Activated naive CD4-positive, alpha-beta T cell treated with anti-CD3 and anti-CD28 coated beads for 36 hours (primary cell): ENCODE measurements around the gene GPC4. TPM values are rescaled to one million over a fixed set of nuclear protein-coding genes. Genes with fewer than 3 reads are reported as not detected.
"Not testable (repeated sequence)": the region's sequence is repeated elsewhere in the genome, so short reads cannot be mapped to it uniquely, and the experiment has no call there.

Source experiments
- CTCF ChIA-PET: fragments of 350-600 bp; sonication (Branson Sonifier 250); formaldehyde crosslinking; loops from one replicate; lab custom pipeline; 2021; ENCODE audit warnings: antibody characterized with exemption; lab: Charles Lee
- DNase-seq: peaks from one replicate; pipeline ENCODE4 v3.0.0-alpha.2; 2020
- H3K27ac Mint-ChIP-seq: one replicate; pipeline ENCODE4 v1.8.0; 2021; ENCODE audit warnings: mild to moderate bottlenecking, mixed read lengths
- H3K27me3 Mint-ChIP-seq: one replicate; pipeline ENCODE4 v1.8.0; 2021; ENCODE audit warnings: low read depth, mixed read lengths
- H3K36me3 Mint-ChIP-seq: one replicate; pipeline ENCODE4 v1.8.0; 2021; ENCODE audit warnings: low read depth, mixed read lengths
- H3K4me1 Mint-ChIP-seq: one replicate; pipeline ENCODE4 v1.8.0; 2021; ENCODE audit warnings: low read depth, mixed read lengths
- H3K4me3 Mint-ChIP-seq: one replicate; pipeline ENCODE4 v1.8.0; 2021; ENCODE audit warnings: mild to moderate bottlenecking, moderate library complexity, mixed read lengths
- H3K9me3 Mint-ChIP-seq: one replicate; pipeline ENCODE4 v1.8.0; 2021; ENCODE audit warnings: mixed read lengths
- intact Hi-C: fragments of 100-400 bp; cut with micrococcal nuclease; formaldehyde crosslinking; loops from one replicate; pipeline ENCODE4 v1.15.1; 2023
- total RNA-seq, 2 experiments: library from RNA; stranded (reverse); gene quantifications; one replicate each; pipeline ENCODE4 v1.2.3, GENCODE V29; 2021

GPC4 gene
- total RNA-seq, 2 experiments from 2014 or later, result 0.05 TPM

- Mint-ChIP-seq H3K4me3 (no peak overlapping the region), H3K9me3 (no peaks in the 10 kb centered on the region), H3K36me3 (no peaks in the 10 kb centered on the region), H3K4me1 (no peaks in the 10 kb centered on the region), H3K27me3 (peaks cover 9% of the 10 kb centered on the region), H3K27ac (no peak overlapping the region)
- intact Hi-C loops, result no loop called here
- no peak for DNase-seq
- CTCF ChIA-PET, result no interaction called here
Measured at GRCh38 chrX:133350751-133351150, 64.5 kb downstream of the GPC4 start.

DNA sequence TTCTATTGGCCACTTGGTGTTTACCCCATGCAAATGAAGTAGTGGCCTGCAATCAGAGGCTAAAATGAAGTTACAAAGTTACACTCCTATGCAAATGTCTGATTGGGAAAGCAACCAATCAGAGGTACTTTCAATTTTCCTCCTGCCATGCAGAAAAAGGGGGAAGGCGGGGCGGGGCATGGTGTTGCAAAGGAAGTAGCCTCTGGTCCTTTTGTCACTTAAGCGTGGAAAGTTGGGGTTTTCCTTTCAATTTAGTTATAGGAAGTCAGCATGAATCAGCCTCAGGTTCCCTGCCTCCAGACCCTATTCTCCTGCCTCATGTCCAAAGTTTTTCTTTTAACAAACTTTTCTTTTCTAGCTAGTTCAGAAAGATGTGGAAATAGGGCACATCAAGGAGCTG, 69.3 kb downstream of the GPC4 start:
- H3K4me1 Mint-ChIP-seq, result no peaks in the 10 kb centered on the region
- H3K4me3 Mint-ChIP-seq, result no peak overlapping the region
- peaks cover under 1% of the 10 kb centered on the region for H3K27me3 Mint-ChIP-seq
- no peaks in the 10 kb centered on the region for H3K36me3 Mint-ChIP-seq
- intact Hi-C loops, result no loop called here
- no peaks in the 10 kb centered on the region for H3K9me3 Mint-ChIP-seq
- no peak overlapping the region for H3K27ac Mint-ChIP-seq
- DNase-seq, result no peak
- CTCF ChIA-PET, result no interaction called here

DNA sequence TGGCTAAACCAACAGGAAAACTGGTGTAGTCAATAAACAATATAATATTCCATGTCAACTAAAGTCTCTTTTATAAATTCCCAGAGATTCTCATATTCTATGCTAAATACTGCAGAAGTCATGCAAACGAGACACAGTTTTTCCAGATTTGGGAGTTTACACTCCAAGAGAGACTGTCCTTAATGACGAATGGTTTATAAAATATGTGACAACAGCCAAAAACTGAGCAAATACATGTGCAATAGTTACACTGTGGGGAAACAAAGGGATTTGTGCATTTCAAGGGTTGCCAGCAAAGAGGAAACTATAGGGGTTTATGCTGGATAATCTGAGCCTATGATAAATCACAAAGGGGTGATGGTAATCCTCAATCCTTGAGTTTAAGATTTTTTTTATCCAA, 75.7 kb downstream of the GPC4 start:
- no peak for DNase-seq
- Mint-ChIP-seq H3K27me3 (no peaks in the 10 kb centered on the region), H3K36me3 (no peaks in the 10 kb centered on the region), H3K27ac (no peak overlapping the region), H3K4me1 (no peaks in the 10 kb centered on the region), H3K4me3 (no peak overlapping the region), H3K9me3 (no peaks in the 10 kb centered on the region)
- intact Hi-C loops, result no loop called here
- CTCF ChIA-PET, result interaction anchor here (0.6 kb wide), 1 partner anchor 104 kb away, joined by 3 read pairs; no protein-coding TSS in a partner anchor

- CTCF ChIA-PET, result interaction anchor here (0.7 kb wide), 1 partner anchor 105 kb away, joined by 3 read pairs; no protein-coding TSS in a partner anchor
- no peaks in the 10 kb centered on the region for H3K27me3 Mint-ChIP-seq
- intact Hi-C loops, result no loop called here
- no peaks in the 10 kb centered on the region for H3K9me3 Mint-ChIP-seq
- H3K4me3 Mint-ChIP-seq, result no peak overlapping the region
- DNase-seq, result no peak
- no peaks in the 10 kb centered on the region for H3K4me1 Mint-ChIP-seq
- no peaks in the 10 kb centered on the region for H3K36me3 Mint-ChIP-seq
- H3K27ac Mint-ChIP-seq, result no peak overlapping the region
Measured at GRCh38 chrX:133337250-133337649, 78.0 kb downstream of the GPC4 start.

DNA sequence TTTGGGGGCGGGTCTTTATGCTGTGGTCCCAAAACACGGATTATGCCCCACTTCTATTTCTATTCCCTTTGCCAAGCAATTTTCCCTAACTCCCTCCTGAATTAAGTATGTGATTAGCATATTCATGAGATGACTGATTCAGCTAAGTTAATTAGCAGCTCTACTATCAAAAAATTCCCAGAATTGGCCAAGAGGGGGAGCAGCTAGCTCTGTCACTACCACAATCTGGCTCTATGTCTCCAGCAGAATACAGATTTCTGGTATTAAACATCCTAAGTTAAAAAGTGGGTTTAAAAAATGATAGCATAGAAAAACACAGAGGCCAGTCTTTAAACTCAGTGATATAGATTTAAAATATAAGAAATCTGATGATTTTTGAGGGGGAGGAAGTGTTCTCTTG, 80.3 kb downstream of the GPC4 start:
- peak; percentile 19 for DNase-seq
- CTCF ChIA-PET, result interaction anchor here (0.6 to 3.4 kb wide), 8 partner anchors 11 to 538 kb away, joined by 3 to 19 read pairs (median 4); no protein-coding TSS in a partner anchor
- no peak overlapping the region for H3K4me3 Mint-ChIP-seq
- H3K9me3 Mint-ChIP-seq, result no peaks in the 10 kb centered on the region
- no peaks in the 10 kb centered on the region for H3K27me3 Mint-ChIP-seq
- no peak overlapping the region for H3K27ac Mint-ChIP-seq
- no peaks in the 10 kb centered on the region for H3K4me1 Mint-ChIP-seq
- H3K36me3 Mint-ChIP-seq, result no peaks in the 10 kb centered on the region
- intact Hi-C loops, result loop anchor here (1.0 kb wide), 1 partner anchor 335 kb away; no protein-coding TSS in a partner anchor

GRCh38 chrX:133333154-133333750, 82.0 kb downstream of the GPC4 start:
- Mint-ChIP-seq H3K4me1 (no peaks in the 10 kb centered on the region), H3K27me3 (no peaks in the 10 kb centered on the region), H3K27ac (no peak overlapping the region), H3K36me3 (no peaks in the 10 kb centered on the region), H3K9me3 (no peaks in the 10 kb centered on the region), H3K4me3 (no peak overlapping the region)
- CTCF ChIA-PET, result interaction anchor here (3.4 kb wide), 1 partner anchor 337 kb away, joined by 19 read pairs; no protein-coding TSS in a partner anchor
- no peak for DNase-seq
- intact Hi-C loops, result no loop called here

DNA sequence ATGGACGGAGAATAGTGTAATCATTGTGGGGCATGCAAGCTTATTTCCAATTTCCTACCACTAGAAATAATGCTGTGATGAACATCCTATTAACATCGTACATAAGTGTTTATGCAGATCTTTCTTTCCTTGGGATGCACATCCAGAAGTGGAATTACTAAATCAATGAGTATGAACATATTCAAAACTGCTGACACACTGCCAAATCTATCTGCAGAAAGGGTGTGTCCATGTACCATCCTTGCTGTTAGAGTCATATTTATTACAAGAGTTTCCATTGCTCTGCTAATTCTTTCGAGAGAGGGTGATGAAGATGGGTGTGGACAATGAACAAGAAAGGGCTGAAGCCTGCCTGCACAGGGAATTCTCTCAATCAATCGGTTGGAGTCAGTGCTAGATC, 82.6 kb downstream of the GPC4 start:
- no peak overlapping the region for H3K27ac Mint-ChIP-seq
- no peaks in the 10 kb centered on the region for H3K4me1 Mint-ChIP-seq
- CTCF ChIA-PET, result interaction anchor here (3.4 kb wide), 1 partner anchor 337 kb away, joined by 19 read pairs; no protein-coding TSS in a partner anchor
- no peak for DNase-seq
- intact Hi-C loops, result no loop called here
- H3K4me3 Mint-ChIP-seq, result no peak overlapping the region
- H3K36me3 Mint-ChIP-seq, result no peaks in the 10 kb centered on the region
- H3K9me3 Mint-ChIP-seq, result no peaks in the 10 kb centered on the region
- no peaks in the 10 kb centered on the region for H3K27me3 Mint-ChIP-seq

- H3K4me1 Mint-ChIP-seq, result no peaks in the 10 kb centered on the region
- no peaks in the 10 kb centered on the region for H3K36me3 Mint-ChIP-seq
- CTCF ChIA-PET, result no interaction called here
- intact Hi-C loops, result no loop called here
- H3K27ac Mint-ChIP-seq, result no peak overlapping the region
- no peaks in the 10 kb centered on the region for H3K9me3 Mint-ChIP-seq
- no peak overlapping the region for H3K4me3 Mint-ChIP-seq
- H3K27me3 Mint-ChIP-seq, result no peaks in the 10 kb centered on the region
- no peak for DNase-seq
Measured at GRCh38 chrX:133330956-133331355, 84.3 kb downstream of the GPC4 start.

DNA sequence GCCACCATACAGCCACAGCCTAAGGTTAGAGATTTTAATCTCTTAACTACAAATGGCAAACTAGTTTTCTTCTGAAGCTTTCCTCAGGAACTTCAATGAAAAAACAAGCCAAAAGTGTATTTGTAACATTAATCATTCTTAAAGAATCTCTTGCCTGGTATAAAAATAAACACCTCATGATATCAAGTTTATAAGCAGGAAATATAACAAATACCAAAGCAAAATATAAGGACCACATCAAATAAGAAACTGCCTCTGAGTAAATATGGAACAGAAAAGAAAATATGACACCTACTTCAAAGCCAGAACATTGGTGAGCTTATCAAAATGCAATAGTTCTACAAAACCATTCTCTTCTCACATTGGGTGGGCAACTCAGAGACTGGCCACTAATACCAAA, 89.9 kb downstream of the GPC4 start:
- intact Hi-C loops, result no loop called here
- H3K4me3 Mint-ChIP-seq, result no peak overlapping the region
- CTCF ChIA-PET, result no interaction called here

GRCh38 chrX:133323431-133323830, 91.9 kb downstream of the GPC4 start:
- CTCF ChIA-PET, result interaction anchor here (2.0 kb wide), 1 partner anchor 11 kb away, joined by 4 read pairs; no protein-coding TSS in a partner anchor
- Mint-ChIP-seq H3K4me1 (no peaks in the 10 kb centered on the region), H3K27me3 (no peaks in the 10 kb centered on the region), H3K27ac (no peak overlapping the region), H3K4me3 (no peak overlapping the region), H3K36me3 (no peaks in the 10 kb centered on the region), H3K9me3 (no peaks in the 10 kb centered on the region)
- no peak for DNase-seq
- intact Hi-C loops, result no loop called here

More for the DNA sequence above, 89.9 kb downstream of the GPC4 start:
- no peak for DNase-seq
- no peaks in the 10 kb centered on the region for H3K4me1 Mint-ChIP-seq
- no peak overlapping the region for H3K27ac Mint-ChIP-seq
- H3K27me3 Mint-ChIP-seq, result no peaks in the 10 kb centered on the region
- H3K9me3 Mint-ChIP-seq, result no peaks in the 10 kb centered on the region
- no peaks in the 10 kb centered on the region for H3K36me3 Mint-ChIP-seq

DNA sequence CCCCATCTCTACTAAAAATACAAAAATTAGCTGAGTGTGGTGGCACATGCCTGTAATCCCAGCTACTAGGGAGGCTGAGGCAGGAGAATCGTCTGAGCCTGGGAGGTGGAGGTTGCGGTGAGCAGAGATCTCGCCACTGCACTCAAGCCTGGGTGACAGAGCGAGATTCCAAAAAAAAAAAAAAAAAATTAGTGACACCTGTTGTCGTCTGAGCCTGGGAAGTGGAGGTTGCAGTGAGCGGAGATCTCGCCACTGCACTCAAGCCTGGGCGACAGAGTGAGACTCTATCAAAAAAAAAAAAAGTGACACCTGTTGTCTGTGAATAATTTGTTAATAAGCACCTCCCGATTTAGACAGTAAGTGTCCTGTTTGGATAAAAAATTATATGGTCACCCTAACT, 93.0 kb downstream of the GPC4 start:
- H3K36me3 Mint-ChIP-seq, CTCF ChIA-PET, H3K4me3 Mint-ChIP-seq, H3K4me1 Mint-ChIP-seq, H3K27me3 Mint-ChIP-seq, H3K9me3 Mint-ChIP-seq, H3K27ac Mint-ChIP-seq, intact Hi-C loops, DNase-seq: not testable (repeated sequence)

DNA sequence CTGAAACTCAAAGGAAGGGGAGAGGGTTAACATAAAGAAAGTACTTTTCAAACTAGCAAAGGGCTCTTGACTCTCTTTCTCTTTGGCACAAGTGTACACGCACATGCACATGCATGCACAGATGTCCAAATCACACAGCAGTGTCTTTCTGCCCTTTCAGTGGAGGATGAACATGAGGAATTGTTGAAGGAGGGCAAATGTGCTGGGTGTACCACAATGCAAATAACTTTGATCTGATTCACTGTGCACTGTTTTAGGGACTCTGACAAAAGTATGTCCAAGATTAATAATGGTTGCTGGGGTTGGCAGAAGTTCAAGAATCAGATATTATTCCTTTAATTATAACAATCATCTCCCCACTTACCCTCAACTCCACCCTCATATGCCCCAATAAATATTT, 93.8 kb downstream of the GPC4 start:
- intact Hi-C loops, result no loop called here
- no peaks in the 10 kb centered on the region for H3K4me1 Mint-ChIP-seq
- H3K27me3 Mint-ChIP-seq, result peaks cover 2% of the 10 kb centered on the region
- H3K36me3 Mint-ChIP-seq, result no peaks in the 10 kb centered on the region
- no peak overlapping the region for H3K4me3 Mint-ChIP-seq
- DNase-seq, result no peak
- no peak overlapping the region for H3K27ac Mint-ChIP-seq
- CTCF ChIA-PET, result no interaction called here
- H3K9me3 Mint-ChIP-seq, result no peaks in the 10 kb centered on the region

GRCh38 chrX:133314281-133314680, 101.0 kb downstream of the GPC4 start:
- no peak overlapping the region for H3K27ac Mint-ChIP-seq
- no peak overlapping the region for H3K4me3 Mint-ChIP-seq
- H3K9me3 Mint-ChIP-seq, result no peaks in the 10 kb centered on the region
- H3K36me3 Mint-ChIP-seq, result no peaks in the 10 kb centered on the region
- H3K27me3 Mint-ChIP-seq, result peaks cover 11% of the 10 kb centered on the region
- no peaks in the 10 kb centered on the region for H3K4me1 Mint-ChIP-seq
- no peak for DNase-seq
- CTCF ChIA-PET, result no interaction called here
- intact Hi-C loops, result no loop called here
